K562 (cell line): ENCODE measurements around the gene IZUMO4. TPM values are rescaled to one million over a fixed set of nuclear protein-coding genes. Genes with fewer than 3 reads are reported as not detected.
A peak's percentile ranks its signal among the peaks of the same experiment; 100 is the strongest.

Source experiments
- ATAC-seq: fragments of 200-7000 bp; cut with Tn5 transposase; 3 replicates; pipeline ENCODE4 v1.9.1; 2020; ENCODE audit warnings: moderate library complexity
- BruUV-seq: library from RNA; stranded (reverse); fragments of 400-500 nt; replicated peaks from 2 replicates; lab custom pipeline; 2021; lab: Mats Ljungman, UMichigan
- CTCF ChIA-PET: fragments of 300-600 bp; formaldehyde crosslinking; extraction: SDS; loops from one replicate; lab custom pipeline; 2021; ENCODE audit warnings: low intra/inter-chr PET ratio; lab: Yijun Ruan, JAX
- POLR2A ChIA-PET: fragments of 300-600, 350-650 bp; sonication (Branson Sonifier 250); formaldehyde crosslinking; extraction: SDS; loops from one replicate; lab custom pipeline; 2021; ENCODE audit warnings: antibody characterized with exemption, inconsistent platforms; lab: Yijun Ruan, JAX
- DNase-seq, 4 experiments: peaks; one replicate each; pipeline versions ENCODE4 v3.0.0 to v3.0.0-alpha.2; 2011 to 2018; ENCODE audit warnings: low spot score in 3 of 4, mixed read lengths in 3 of 4; ENCODE audit errors: extremely low read depth in 1 of 4
- FAIRE-seq: peaks from 2 replicates; lab custom pipeline; 2011; peaks lifted over from hg19 to GRCh38; lab: Jason Lieb, UNC
- H2AFZ ChIP-seq: 2 replicates; pipeline ENCODE4 v1.6.0; 2011; ENCODE audit warnings: low read depth, low read length, control low read depth, inconsistent platforms
- H3K27ac ChIP-seq: fragments of 200-600 bp; 3 replicates; pipeline ENCODE4 v1.8.0; 2011; ENCODE audit warnings: low read depth, mild to moderate bottlenecking, control low read depth, inconsistent platforms, low read length, moderate library complexity, mixed read lengths; ENCODE audit errors: extremely low read depth
- H3K27me3 ChIP-seq, 2 experiments: fragments of 300-600 bp in 1 of 2; 2 replicates in 1 of 2; 3 replicates in 1 of 2; pipeline versions ENCODE4 v1.6.0 to v1.8.0; 2011; ENCODE audit warnings: inconsistent platforms in 2 of 2, low read length in 2 of 2, mild to moderate bottlenecking in 1 of 2, mixed read lengths in 1 of 2, moderate library complexity in 1 of 2; ENCODE audit not compliant: control insufficient read depth in 2 of 2, insufficient read depth in 2 of 2
- H3K36me3 ChIP-seq: fragments of 300-600 bp; 3 replicates; pipeline ENCODE4 v1.8.0; 2011; ENCODE audit warnings: mild to moderate bottlenecking, low read length, inconsistent platforms; ENCODE audit not compliant: control insufficient read depth, insufficient read depth
- H3K4me1 ChIP-seq, 2 experiments: fragments of 200-600 bp in 1 of 2; replicated peaks in 1 of 2; 2 replicates in 1 of 2; 3 replicates in 1 of 2; pipeline versions ENCODE4 v1.5.1 to v1.8.0; 2011; ENCODE audit warnings: inconsistent platforms in 2 of 2, low read length in 2 of 2, mild to moderate bottlenecking in 1 of 2, mixed read lengths in 1 of 2, moderate library complexity in 1 of 2; ENCODE audit not compliant: control insufficient read depth in 2 of 2, insufficient read depth in 2 of 2
- H3K4me2 ChIP-seq: 2 replicates; pipeline ENCODE4 v1.6.1; 2011; ENCODE audit warnings: low read length, control low read depth, inconsistent platforms, mixed read lengths; ENCODE audit not compliant: insufficient read depth
- H3K4me3 ChIP-seq: fragments of 200-600 bp; sonication (generic), shearing (Covaris generic); 2 replicates; pipeline ENCODE4 v1.5.1; 2016; ENCODE audit warnings: control low read depth, inconsistent platforms
- H3K79me2 ChIP-seq: fragments of 200-600 bp; 3 replicates; pipeline ENCODE4 v1.8.0; 2011; ENCODE audit warnings: low read length, inconsistent platforms; ENCODE audit not compliant: control insufficient read depth, insufficient read depth
- H3K9ac ChIP-seq, 2 experiments: 2 replicates each; pipeline versions ENCODE4 v1.6.0 to v1.6.1; 2011; ENCODE audit warnings: low read depth in 2 of 2, low read length in 2 of 2, control low read depth in 1 of 2, inconsistent platforms in 1 of 2, mild to moderate bottlenecking in 1 of 2, mixed read lengths in 1 of 2; ENCODE audit not compliant: insufficient read depth in 1 of 2
- H3K9me1 ChIP-seq: one replicate; pipeline ENCODE4 v1.6.0; 2011; ENCODE audit warnings: inconsistent platforms, mild to moderate bottlenecking, low read length, moderate library complexity; ENCODE audit not compliant: control insufficient read depth, insufficient read depth
- H3K9me3 ChIP-seq: replicated peaks from 2 replicates; pipeline ENCODE4 v1.5.1; 2011; ENCODE audit warnings: low read depth, low read length, inconsistent platforms; ENCODE audit not compliant: control insufficient read depth, insufficient read depth
- H4K20me1 ChIP-seq: replicated peaks from 2 replicates; pipeline ENCODE4 v1.6.1; 2011; ENCODE audit warnings: low read length, inconsistent platforms, mixed read lengths; ENCODE audit not compliant: control insufficient read depth, insufficient read depth
- MCM5 ChIP-seq: fragments of 450-650 bp; IDR thresholded peaks from 2 replicates; pipeline ENCODE4 v1.6.1; 2016; ENCODE audit warnings: low read depth
- POLR2G ChIP-seq: fragments of 200-400 bp; formaldehyde crosslinking; IDR thresholded peaks from 2 replicates; pipeline ENCODE4 v1.6.1; 2017; ENCODE audit warnings: low read depth, mild to moderate bottlenecking, antibody characterized with exemption, low read length, moderate library complexity
- TCF3 ChIP-seq: sonication (generic); formaldehyde crosslinking; IDR thresholded peaks from 2 replicates; pipeline ENCODE4 v1.4.0; 2020; ENCODE audit warnings: mild to moderate bottlenecking, missing genetic modification reagents
- WGBS: fragments of 100-300 bp; shearing (Covaris generic); methylation state at CpG from one replicate; pipeline ENCODE4 v1.1.6; 2016; ENCODE audit warnings: low coverage, mixed read lengths; ENCODE audit not compliant: insufficient coverage; ENCODE audit errors: missing lambda C conversion rate; 5-methylcytosine and 5-hydroxymethylcytosine counted together
- in situ Hi-C: fragments of 300-500 bp; cut with MboI; formaldehyde crosslinking; loops from 4 replicates; pipeline ENCODE4 v1.15.0; 2018; ENCODE audit warnings: inconsistent platforms, mixed read lengths
- intact Hi-C: fragments of 100-400 bp; cut with micrococcal nuclease; formaldehyde crosslinking; loops from 2 replicates; pipeline ENCODE4 v1.14.2; 2022
- polyA plus RNA-seq, 8 experiments: library from polyadenylated mRNA; depleted of rRNA in 4 of 8; stranded (reverse) in 5 of 8; unstranded in 3 of 8; fragments of >200 nt; fragmentation: Nextera tagmentation in 2 of 8; fragmentation: Illumina TruSeq in 1 of 8; extraction: Ambion mirVana in 2 of 8; extraction: Trizol in 1 of 8; gene quantifications; 2 replicates each; pipeline versions ENCODE4 v1.2.1 to v1.2.3, GENCODE V29; 2011 to 2014; ENCODE audit warnings: inconsistent platforms in 1 of 8, missing spikeins in 1 of 8
- total RNA-seq, 7 experiments: library from RNA; depleted of rRNA in 6 of 7; stranded (reverse); fragments of >200 nt in 6 of 7; fragmentation: Illumina TruSeq in 2 of 7; extraction: Trizol in 2 of 7; gene quantifications; 2 replicates each; pipeline versions ENCODE4 v1.2.1 to v1.2.3, GENCODE V29; 2011 to 2021; ENCODE audit warnings: low replicate concordance in 1 of 7

The IZUMO4 gene
- total and polyA plus RNA-seq, 9 of the 15 experiments (the other 6 are each of a cell fraction or from before 2014, with no cell fraction given): 0.07 to 3.9 (median 1.2) TPM

- Histone ChIP-seq H3K36me3 (peaks cover 52% of the 10 kb centered on the region; the same call in 2 of the 3 replicates), H3K9ac (no peak overlapping the region), H3K9me3 (no peaks in the 10 kb centered on the region; the same call in 1 of the 2 replicates), H3K27ac (no peak overlapping the region), H3K79me2 (no peaks in the 10 kb centered on the region), H4K20me1 (no peaks in the 10 kb centered on the region), H3K27me3 (no peaks in the 10 kb centered on the region), H3K4me1 (peaks cover 0 to 14% of the 10 kb centered on the region in 2 experiments; a peak in 2 of 5 replicates), H2AFZ (no peak overlapping the region), H3K4me3 (no peak overlapping the region), H3K4me2 (no peak overlapping the region), H3K9me1 (no peaks in the 10 kb centered on the region)
- POLR2A ChIA-PET: interaction anchor here (0.8 to 0.9 kb wide), 2 partner anchors 9 to 37 kb away, joined by 3 to 4 read pairs; no protein-coding TSS in a partner anchor
- 99% methylated on average over 19 of the region's 32 CpGs for WGBS
- no peak for DNase-seq
- no peak for ATAC-seq
- FAIRE-seq: no peak
- in situ Hi-C loops: no loop called here
- CTCF ChIA-PET: interaction anchor here (0.7 kb wide), 1 partner anchor 244 kb away, joined by 4 read pairs; no protein-coding TSS in a partner anchor
- no TSS peak for BruUV-seq
- intact Hi-C loops: no loop called here
- TF ChIP-seq MCM5 (no peak), POLR2G (peak; percentile 30; the same call in 1 of the 2 replicates)
These were observed 20.2 kb upstream of the IZUMO4 start for GRCh38 chr19:2076526-2076944.

- H4K20me1 ChIP-seq: no peaks in the 10 kb centered on the region
- no peak overlapping the region for H2AFZ ChIP-seq
- H3K36me3 ChIP-seq: peaks cover 50% of the 10 kb centered on the region; the same call in 2 of the 3 replicates
- ChIA-PET POLR2A (interaction anchor here (0.7 kb wide), 1 partner anchor 18 kb away, joined by 3 read pairs; no protein-coding TSS in a partner anchor), CTCF (no interaction called here)
- intact Hi-C loops: no loop called here
- no peaks in the 10 kb centered on the region; the same call in 1 of the 2 replicates for H3K9me3 ChIP-seq
- H3K9me1 ChIP-seq: no peaks in the 10 kb centered on the region
- no peak for DNase-seq
- ATAC-seq: no peak
- no peaks in the 10 kb centered on the region for H3K27me3 ChIP-seq
- no peak for FAIRE-seq
- no TSS peak for BruUV-seq
- H3K9ac ChIP-seq: no peak overlapping the region
- H3K4me2 ChIP-seq: no peak overlapping the region
- 95% methylated on average over 6 of the region's 7 CpGs for WGBS
- in situ Hi-C loops: no loop called here
- H3K4me1 ChIP-seq: peaks cover 0 to 21% of the 10 kb centered on the region in 2 experiments; a peak in 2 of 5 replicates
- H3K79me2 ChIP-seq: no peaks in the 10 kb centered on the region; the same call in 2 of the 3 replicates
- H3K27ac ChIP-seq: no peak overlapping the region
- H3K4me3 ChIP-seq: no peak overlapping the region
- TF ChIP-seq TCF3 (CRISPR knock-in tag): no peak
These were observed 19.3 kb upstream of the IZUMO4 start for GRCh38 chr19:2077398-2077797.
